HG02973 (cell line): Measurements from ENCODE around the gene SLC39A8.
"Not testable (repeated sequence)": the region's sequence is repeated elsewhere in the genome, so short reads cannot be mapped to it uniquely, and the experiment has no call there.

Source experiments
- ATAC-seq: cut with Tn5 transposase; IDR thresholded peaks from one replicate; pipeline ENCODE4 v1.9.1; 2021; ENCODE audit warnings: moderate library complexity; ENCODE audit not compliant: unreplicated experiment

Gene SLC39A8

DNA sequence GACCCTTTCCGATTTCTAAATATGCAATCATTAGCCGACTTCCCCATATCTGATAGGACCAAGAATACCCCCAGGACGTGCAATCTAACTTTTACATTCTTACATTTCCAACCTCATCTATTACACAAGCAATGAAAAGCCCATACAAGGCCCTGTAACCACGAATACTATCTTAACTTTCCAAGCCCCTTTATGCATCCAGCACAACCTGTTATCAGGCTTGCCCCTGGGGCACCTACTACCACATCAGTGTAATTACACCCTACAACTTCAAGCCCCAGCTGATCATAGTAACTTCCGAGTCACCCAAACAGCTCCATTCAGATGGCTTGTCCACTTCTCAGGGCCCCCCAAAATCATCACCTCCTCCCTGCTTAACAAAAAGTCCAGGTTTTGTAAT is 102.0 kb downstream of the SLC39A8 start:
- ATAC-seq, result not testable (repeated sequence)

DNA sequence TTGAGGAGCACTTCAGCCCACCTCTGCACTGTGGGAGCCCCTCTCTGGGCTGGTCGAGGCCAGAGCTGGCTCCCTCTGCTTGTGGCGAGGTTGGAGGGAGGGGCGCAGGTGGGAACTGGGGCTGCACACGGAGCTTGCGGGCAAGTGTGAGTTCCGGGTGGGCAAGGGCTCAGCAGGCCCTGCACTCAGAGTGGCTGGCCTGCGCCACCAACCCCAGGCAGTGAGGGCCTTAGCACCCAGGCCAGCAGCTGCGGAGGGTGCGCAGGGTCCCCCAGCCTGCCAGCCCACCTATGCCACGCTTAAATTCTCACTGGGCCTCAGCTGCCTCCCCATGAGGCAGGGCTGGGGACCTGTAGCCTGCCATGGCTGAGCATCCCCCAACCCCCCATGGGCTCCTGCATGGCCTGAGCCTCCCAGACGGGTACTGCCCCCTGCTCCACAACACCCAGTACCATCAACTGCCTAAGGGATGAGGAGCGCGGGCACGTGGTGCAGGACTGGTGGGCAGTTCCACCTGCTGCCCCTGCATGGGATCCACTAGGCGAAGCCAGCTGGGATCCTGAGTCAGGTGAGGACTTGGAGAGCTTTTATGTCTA is 110.9 kb downstream of the SLC39A8 start:
- no peak for ATAC-seq

DNA sequence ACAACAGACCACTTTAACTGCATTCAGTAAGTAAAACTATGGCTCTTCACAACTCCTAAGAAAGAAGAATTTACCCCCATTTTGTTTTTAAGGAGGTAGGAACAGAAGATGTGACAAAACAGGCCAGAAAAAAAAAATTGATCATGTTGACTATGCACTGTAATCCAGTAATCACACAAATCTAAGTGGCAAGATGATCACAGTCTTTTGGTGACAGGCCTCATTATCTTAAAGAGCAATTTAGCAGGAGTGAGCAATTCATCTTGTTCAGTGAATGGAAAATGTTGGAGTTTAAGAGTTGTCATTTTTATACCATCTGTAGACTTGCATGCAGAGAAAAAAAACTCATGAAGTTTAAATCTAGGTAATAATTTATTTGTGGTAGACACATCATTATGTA is 115.1 kb downstream of the SLC39A8 start:
- ATAC-seq, result no peak

DNA sequence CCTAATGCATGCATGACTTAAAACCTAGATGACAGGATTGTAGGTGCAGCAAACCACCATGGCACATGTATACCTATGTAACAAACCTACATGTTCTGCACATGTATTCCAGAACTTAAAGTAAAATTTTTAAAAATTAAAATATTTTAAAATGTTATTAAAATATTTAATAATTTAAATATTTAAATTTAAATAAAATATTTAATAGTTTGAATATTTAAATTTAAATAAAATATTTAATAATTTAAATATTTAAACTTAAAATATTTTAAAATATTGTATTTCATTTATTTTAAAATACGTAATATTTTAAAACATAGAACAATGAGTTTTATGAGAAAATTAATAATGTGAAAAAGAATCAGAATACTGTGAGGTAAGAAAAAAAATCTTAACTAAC is 117.9 kb downstream of the SLC39A8 start:
- no peak for ATAC-seq

DNA sequence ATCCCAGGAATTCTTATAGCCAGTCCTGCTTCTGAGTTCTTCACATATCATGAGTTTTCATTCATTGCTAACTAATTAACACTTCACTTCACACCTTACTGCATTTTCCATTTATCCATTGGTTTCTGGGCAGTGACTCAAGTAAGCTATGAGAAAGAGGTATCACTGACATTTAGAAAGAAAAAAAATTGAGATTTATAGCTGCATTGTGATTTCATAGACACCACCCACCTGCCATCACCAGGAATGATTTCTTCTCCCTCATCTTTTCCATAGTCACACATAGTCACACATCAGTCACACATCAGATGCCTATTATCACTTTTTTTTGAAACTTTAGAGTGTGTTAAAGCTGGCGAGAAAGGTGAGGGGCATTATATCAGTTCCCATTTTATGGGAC is 121.8 kb downstream of the SLC39A8 start:
- ATAC-seq, result no peak

DNA sequence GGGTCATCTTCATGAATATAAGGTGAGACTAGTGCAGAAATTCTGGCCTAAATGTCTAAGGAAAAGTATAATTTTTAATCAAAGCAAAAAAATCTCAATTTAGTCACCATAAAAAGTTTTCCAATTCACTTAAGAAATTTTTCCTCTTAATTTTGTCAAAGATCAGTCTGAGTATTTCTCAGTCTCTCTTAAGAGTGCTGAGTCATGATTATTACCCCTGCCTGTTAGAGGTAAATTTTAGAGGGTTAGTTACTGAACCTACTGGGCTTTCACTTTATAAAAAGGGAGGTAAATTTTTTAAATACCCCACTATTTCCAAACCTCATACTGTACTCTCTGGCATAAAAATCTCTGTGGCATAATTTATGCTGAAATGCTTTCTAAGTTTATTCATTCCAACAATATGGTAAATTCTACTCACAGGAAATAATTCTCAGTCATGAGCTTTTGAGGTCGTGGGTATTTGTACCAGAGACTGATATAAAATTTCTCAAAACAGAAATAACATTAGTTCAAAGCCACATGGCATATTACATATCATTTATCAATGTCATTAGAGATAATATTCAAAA is 122.4 kb downstream of the SLC39A8 start:
- no peak for ATAC-seq

DNA sequence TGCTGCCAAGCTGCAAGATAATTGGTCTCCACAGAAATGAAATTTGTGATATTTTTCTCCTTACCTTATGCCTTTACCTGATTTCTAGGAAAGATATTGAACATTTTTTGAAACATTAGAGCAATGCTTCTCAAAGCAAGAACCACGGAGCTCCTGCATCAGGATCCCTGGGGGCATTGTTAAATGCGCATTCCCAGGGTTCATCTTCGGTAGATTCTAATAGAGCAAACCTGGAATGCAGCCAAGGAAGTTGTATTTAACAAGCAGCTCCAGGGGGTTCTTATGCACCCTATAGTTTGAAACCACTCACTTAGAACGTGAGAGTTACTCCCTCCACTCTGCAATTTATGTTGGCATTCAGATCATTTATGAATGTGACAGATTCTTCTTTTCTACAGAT is 126.2 kb downstream of the SLC39A8 start:
- no peak for ATAC-seq

DNA sequence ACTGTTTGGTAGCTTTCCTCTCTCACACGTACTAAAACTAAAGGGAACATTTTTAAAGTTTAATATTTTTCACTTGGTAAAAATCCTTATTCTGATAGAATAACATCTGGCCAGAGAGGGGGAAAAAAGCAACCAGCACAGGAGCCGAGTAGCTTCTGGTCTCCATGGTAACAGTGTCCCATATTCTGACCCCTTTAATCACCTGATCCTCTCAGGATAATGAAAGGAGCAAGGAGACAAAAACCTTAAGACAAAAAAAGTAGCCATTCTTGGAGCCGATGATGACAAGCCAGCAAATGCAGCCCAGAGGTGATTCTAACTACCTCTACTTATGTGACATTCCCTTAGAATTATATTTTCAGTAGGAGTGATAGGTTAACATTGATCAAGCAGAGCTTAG is 126.6 kb downstream of the SLC39A8 start:
- ATAC-seq, result no peak

DNA sequence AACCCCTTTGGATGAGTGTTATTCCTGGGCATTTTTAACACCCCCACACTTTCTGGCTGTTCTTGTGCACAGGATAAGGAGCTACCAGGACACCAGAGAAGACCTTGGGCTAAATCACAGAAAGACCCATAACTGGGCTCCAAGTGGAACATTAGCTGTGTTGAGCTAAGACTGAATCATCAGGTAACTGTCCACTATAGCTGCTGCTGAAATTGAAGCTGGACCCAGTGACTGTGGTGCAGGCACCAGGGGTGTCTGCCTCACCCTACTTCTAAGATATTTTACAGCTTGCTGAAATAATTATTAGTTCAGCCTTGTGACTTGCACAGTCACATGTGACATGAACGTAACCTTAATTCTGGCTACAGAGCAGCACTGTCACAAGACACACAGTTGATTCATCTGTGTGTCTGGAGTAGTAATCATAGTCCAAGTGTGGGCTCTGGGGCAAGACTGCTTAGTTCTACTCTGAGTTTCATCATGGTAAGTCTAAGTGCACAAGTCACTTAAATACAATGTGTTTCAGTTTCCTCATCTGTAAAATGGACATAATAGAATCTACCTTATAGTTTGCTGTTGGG is 127.4 kb downstream of the SLC39A8 start:
- ATAC-seq, result no peak

DNA sequence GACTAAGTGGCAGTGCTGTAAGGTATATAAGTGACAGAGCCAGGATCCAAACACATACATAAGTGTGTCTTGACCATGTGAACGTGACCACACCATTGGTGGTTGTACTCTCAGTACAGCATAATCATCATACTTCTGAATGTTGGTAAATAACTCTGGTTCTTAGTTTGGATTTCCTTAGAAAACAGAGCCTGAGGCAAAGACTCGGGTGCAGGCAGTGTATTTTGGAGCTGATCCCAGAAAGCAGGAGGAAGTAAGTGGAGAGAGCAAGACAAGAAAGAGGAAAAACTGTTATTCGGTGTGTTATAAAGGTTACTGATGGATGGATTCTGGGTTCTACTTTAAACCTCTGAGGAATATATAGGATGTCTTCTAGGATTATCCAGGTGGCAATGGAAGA is 127.9 kb downstream of the SLC39A8 start:
- ATAC-seq, result no peak

DNA sequence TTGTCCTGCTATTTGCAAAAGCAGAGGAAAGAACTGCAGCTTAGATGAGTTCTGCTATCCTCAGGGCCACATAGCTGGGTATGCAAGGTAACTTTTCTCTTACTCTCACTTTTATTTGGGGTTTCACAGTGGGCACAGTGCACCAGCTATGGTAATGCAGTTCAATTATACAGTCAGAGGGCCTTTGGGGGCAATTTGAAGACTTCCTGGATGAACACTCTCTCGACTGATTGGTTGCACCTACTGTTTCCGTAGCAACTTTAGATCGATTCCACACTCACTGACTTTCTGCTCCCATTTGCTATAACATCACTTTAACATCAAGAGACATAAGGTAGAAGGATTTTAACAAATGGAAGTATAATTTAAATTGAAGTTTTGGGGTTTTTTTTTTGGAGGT is 128.6 kb downstream of the SLC39A8 start:
- ATAC-seq, result no peak

DNA sequence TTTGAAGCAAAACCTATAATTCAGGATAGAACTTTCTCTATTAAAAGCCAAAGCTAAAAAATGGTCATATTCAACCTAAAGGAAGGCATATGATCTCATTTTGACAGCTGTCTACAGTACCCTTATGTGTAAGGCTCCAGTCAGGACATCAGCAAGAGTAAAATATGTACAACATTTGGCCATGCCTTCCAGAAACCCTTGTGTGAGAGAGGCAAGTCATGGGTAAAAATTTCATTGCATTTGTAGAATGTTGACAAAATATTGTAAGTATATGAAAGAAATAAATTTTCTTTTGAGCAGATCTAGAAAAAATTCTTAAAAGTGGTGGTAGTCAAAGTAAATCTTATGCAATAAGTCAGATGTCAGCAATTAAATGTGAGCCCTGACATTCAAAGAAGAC is 132.3 kb downstream of the SLC39A8 start:
- no peak for ATAC-seq
